Right lung (tissue), 10 donors: Measurements from ENCODE around the gene HSPA14. TPM values are rescaled to one million over a fixed set of nuclear protein-coding genes. Genes with fewer than 3 reads are reported as not detected.
"Not testable (repeated sequence)": the region's sequence is repeated elsewhere in the genome, so short reads cannot be mapped to it uniquely, and the experiment has no call there.

ENCODE experiments used
- DNase-seq, 2 donors: peaks; one replicate each; pipeline ENCODE4 v3.0.0-alpha.2; 2013
- long read RNA-seq, 8 donors: transcript quantifications; one replicate each; lab custom pipeline, GENCODE V29; 2026
- polyA plus RNA-seq, 5 donors: library from polyadenylated mRNA; unstranded; fragments of 120-200 nt; gene quantifications; one replicate each; pipeline versions ENCODE4 v1.2.1 to v1.2.3, GENCODE V29; 2013; ENCODE audit warnings: inconsistent platforms in 1 of 5, low replicate concordance in 1 of 5; ENCODE audit not compliant: insufficient read length in 5 of 5, insufficient read depth in 1 of 5

Gene HSPA14, protein sequence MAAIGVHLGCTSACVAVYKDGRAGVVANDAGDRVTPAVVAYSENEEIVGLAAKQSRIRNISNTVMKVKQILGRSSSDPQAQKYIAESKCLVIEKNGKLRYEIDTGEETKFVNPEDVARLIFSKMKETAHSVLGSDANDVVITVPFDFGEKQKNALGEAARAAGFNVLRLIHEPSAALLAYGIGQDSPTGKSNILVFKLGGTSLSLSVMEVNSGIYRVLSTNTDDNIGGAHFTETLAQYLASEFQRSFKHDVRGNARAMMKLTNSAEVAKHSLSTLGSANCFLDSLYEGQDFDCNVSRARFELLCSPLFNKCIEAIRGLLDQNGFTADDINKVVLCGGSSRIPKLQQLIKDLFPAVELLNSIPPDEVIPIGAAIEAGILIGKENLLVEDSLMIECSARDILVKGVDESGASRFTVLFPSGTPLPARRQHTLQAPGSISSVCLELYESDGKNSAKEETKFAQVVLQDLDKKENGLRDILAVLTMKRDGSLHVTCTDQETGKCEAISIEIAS
- polyA plus RNA-seq: 10 to 100 TPM; 15.7 to 24.5 (median 21.2) TPM
- long read RNA-seq, donor 1, partial matches to known transcripts: 7 of 12 reads
- long read RNA-seq, donor 1, other reads (novel, unspliced or antisense): 0 of 12 reads
- long read RNA-seq, donor 2, partial matches to known transcripts: 0 of 5 reads
- long read RNA-seq, donor 2, other reads (novel, unspliced or antisense): 0 of 5 reads
- long read RNA-seq, donor 3, partial matches to known transcripts: 10 of 12 reads
- long read RNA-seq, donor 3, other reads (novel, unspliced or antisense): 0 of 12 reads
- long read RNA-seq, donor 4, partial matches to known transcripts: 5 of 7 reads
- long read RNA-seq, donor 4, other reads (novel, unspliced or antisense): 0 of 7 reads
- long read RNA-seq, donor 5, transcript HSPA14-201 (14 exons, 1,904 nt): major isoform, 5 of 27 reads
- long read RNA-seq, donor 5, partial matches to known transcripts: 20 of 27 reads
- long read RNA-seq, donor 5, other reads (novel, unspliced or antisense): 0 of 27 reads
- long read RNA-seq, donor 6, partial matches to known transcripts: 0 of 4 reads
- long read RNA-seq, donor 6, other reads (novel, unspliced or antisense): 0 of 4 reads
- long read RNA-seq, donor 7, partial matches to known transcripts: 0 of 4 reads
- long read RNA-seq, donor 7, other reads (novel, unspliced or antisense): 0 of 4 reads
- long read RNA-seq, donor 8, partial matches to known transcripts: 0 of 2 reads
- long read RNA-seq, donor 8, other reads (novel, unspliced or antisense): 0 of 2 reads

DNA sequence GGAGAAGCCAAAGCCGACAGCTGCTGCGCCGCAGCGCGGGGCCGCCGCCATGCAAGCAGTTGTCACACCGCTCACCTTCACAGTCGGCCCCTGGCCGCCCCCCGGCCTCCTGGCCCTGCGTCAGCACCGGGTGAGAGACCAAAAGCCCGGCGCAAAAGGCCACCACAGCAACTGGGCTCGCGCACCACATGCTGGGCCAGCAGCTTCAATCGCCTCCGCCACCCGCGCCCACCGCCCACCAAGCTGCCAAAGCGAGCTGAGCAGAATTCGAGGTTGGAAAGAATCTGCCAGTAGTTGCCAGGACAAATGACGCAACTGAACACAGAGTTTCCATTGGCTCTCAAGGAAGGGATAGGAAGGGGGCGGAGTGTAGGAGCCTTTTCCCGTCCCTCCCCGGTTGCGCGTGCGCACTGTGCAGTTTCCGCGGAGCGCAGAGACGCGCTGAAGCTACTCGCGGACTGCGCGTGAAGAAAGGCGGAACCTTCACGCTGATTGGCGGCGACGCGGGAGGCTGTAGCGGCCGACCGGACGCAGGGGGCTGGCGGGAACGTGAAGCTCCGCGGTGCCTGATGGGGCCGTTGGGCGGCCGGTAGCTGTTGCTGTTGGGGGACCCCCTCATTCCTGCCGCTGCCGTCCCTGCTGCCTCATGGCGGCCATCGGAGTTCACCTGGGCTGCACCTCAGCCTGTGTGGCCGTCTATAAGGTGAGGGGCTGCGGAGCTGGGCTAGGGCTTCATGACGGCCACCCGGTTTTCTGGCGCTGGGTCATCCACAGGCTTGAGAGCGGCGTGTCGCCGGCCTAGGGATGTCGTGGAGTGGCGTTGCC, at the start of gene HSPA14, which contains the start of the genes CDNF and MSANTD7:
TSS of gene HSPA14 (plus strand) at position 550 of the 825 bp plus-strand sequence. CDS start at position 647, 97 bp downstream.
TSS of gene CDNF (minus strand) at position 281 of the 825 bp plus-strand sequence. CDS start at position 190, 91 bp downstream.
TSS of gene MSANTD7 (plus strand) at position 550 of the 825 bp plus-strand sequence. CDS start 3,979 bp downstream, outside the sequence.
- peak; percentile 100 for DNase-seq

DNA sequence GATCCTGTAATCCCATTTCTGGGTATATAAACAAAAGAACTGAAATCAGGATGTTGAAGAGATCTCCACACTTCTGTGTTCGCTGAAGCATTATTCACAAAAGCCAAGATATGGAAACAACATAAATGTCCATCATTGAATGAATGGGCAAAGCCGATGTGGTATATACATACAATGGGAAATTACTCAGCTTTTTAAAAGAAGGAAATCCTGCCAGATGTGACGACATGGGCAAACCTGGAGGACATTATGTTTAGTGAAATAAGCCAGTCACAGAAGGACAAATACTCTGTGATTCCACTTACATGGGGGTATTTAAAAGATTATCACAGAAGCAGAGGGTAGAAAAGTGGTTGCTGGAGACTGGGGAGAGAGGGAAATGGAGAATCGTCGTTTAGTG, 39.5 kb upstream of the HSPA14 start:
- no peak for DNase-seq

DNA sequence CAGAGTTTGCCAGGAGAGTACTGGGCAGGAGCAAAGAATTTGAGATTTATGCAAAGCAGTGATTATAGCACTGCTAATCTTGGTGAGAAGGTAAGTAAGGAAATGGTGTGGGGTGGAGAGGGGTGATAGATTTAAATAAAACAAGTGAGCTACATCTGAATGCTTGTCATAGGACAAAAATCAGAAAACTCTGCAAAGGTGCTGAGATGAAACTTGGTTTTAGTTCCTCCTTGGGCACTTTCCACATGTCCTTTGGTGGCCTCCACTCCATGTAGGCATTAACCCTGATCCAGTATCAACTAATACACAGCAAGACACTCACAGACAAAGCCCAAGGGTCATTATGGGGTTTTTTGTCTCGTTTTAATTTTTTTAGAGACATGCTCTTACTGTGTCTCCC, 37.7 kb upstream of the HSPA14 start:
- no peak for DNase-seq

DNA sequence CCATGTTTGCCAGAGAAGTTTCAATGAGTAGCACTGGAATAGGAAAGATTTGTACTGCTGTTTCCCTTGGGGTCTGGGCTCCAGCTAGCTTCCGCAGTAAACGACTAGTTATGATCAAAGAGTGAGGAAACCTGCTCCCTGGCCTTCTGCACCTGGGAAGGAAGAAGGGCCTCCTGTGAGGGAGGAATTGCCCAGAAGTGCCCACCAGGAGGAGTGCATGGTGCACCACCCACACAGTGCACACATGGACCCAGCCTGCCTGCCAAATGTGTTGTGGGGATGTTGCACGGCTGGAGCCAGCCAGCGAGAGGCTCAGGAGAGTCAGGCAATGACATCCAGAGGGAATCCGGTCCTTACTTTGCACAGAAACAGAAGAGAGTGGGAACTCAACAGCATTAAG, 36.4 kb upstream of the HSPA14 start:
- no peak for DNase-seq

DNA sequence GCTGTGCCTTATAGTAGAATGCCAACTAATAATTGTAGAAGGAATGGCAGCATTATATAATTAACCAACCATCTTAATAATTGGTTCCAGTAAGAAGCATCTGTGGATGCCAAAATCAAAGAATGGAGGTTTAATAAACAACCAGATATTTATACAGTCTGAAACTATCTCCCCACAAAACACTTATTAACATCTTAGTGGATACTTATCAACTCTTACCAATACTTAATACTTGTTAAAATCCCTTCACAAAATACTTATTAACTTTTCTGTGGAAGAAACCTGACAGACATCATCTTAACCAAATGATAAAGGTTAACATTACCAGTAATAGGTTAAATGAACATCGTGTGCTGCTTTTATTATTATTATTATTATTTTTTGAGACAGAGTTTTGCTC, 34.3 kb upstream of the HSPA14 start:
- no peak for DNase-seq

DNA sequence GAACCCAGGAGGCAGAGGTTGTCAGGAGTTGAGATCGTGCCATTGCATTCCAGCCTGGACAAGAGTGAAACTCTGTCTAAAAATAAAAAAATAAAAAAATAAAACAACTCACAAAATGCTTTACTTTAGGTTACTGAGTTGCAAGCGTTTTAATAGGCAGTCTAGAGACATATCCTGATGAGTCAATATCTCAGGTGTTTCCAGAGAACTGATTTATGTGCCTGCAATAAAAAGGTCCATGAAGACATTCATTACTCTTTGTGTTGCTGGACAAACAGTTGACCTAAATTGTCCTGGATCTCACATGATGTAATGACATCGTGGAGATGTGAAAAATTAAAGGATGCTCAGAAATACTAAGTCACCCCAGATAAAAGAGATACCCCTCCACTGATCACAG, 31.8 kb upstream of the HSPA14 start:
- DNase-seq: no peak

GRCh38 chr10:14810969-14811953, 26.8 kb upstream of the HSPA14 start:
- DNase-seq: no peak

GRCh38 chr10:14812271-14812670, 25.8 kb upstream of the HSPA14 start:
- DNase-seq: no peak

- no peak for DNase-seq
Observed at GRCh38 chr10:14815681-14816080, 22.4 kb upstream of the HSPA14 start.

DNA sequence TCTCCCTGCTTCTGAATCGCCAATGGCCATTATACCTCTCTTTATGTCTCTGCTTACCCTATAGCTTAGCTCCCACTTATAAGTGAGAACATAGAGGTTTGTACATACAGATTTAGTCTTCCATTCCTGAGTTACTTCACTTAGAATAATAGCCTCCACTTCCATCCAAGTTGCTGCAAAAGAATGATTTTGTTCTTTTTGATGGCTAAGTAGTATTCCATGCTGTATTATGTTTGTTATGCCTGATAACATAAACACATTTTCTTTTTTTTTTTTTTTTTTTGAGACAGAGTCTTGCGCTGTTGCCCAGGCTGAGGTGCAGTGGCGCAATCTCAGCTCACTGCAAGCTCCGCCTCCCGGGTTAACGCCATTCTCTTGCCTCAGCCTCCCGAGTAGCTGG, 21.4 kb upstream of the HSPA14 start:
- not testable (repeated sequence) for DNase-seq

DNA sequence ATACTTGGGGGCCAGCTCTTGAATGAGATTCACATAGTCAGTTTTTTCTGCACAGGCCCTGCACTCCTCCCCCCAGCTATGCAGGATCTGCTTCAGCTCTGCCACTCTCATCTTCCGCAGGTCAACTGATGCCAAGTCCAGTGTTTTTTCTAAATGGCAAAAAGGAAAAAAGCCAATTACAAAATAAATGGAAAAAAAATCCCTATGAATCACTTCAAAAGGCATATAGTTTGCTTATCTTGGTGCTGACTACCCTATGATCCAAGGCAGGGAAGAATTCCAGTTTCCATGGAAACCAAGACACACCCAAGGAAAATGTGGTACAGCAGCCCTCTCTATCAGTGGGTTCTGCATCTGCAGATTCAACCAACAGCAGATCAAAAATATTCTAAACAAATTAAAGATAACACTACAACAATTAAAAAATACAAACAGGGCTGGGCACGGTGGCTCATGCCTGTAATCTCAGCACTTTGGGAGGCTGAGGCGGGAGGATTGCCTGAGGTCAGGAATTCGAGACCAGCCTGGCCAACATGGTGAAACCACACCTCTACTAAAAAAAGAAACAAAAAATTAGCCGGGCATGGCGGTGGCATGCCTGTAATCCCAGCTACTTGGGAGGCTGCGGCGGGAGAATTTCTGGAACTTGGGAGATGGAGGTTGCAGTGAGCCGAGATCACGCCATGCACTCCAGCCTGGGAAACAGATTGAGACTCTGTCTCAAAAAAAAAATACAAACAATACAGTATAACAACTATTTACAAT, 17.9 kb upstream of the HSPA14 start:
- DNase-seq: no peak

GRCh38 chr10:14820775-14821154, 17.3 kb upstream of the HSPA14 start:
- no peak for DNase-seq

DNA sequence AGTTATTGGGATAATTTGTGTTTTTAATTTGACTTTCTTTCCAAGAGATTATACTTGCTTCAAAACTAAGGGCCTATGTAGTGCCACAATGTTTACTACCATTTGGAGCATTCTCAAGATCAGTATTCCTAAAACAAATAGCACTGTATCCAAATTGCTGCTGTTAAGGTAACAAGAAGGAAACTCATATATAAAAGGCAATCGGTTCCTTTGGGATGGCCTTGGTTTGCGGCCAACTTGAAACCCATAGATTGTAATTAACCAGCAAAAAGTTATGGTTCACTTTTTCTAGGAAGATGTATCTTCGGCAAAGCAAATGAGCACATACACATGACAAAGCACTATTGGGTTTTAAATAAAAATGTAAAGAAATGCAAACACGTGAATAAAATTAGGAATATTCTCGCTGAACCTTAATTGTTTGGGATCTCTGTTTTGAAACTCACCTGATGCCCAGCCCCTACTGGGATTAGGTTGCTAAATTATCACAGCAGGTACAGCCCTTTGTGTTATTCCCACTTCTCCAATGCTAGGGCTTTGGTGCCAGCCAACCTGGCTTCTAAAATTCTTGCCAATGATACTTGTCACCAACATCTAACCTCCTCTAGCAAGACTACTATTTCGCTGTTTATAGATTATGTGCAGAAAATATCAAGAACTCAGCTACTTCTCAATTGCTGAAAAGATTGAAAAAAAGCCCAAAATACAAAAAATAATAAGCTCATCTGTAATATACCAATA, 16.3 kb upstream of the HSPA14 start:
- no peak for DNase-seq

- no peak for DNase-seq
Observed at GRCh38 chr10:14822879-14823755, 15.0 kb upstream of the HSPA14 start.

DNA sequence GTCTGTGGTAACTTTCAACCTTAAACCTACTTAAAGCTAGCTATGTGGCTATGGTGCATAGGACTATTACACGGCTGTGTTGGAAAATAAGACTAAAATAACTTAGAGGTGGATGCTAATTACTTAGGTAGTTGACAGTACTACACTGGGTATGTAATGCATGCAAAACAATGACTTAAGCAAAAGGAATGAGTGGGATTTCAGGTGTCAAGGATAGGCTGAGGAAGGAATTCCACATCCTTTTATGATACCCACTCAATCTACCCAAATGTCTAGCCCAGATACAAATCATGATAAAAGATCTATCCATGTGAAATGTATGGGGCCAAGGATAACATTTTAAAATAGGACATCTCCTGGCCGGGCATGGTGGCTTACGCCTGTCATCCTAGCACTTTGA, 14.1 kb upstream of the HSPA14 start:
- DNase-seq: no peak

DNA sequence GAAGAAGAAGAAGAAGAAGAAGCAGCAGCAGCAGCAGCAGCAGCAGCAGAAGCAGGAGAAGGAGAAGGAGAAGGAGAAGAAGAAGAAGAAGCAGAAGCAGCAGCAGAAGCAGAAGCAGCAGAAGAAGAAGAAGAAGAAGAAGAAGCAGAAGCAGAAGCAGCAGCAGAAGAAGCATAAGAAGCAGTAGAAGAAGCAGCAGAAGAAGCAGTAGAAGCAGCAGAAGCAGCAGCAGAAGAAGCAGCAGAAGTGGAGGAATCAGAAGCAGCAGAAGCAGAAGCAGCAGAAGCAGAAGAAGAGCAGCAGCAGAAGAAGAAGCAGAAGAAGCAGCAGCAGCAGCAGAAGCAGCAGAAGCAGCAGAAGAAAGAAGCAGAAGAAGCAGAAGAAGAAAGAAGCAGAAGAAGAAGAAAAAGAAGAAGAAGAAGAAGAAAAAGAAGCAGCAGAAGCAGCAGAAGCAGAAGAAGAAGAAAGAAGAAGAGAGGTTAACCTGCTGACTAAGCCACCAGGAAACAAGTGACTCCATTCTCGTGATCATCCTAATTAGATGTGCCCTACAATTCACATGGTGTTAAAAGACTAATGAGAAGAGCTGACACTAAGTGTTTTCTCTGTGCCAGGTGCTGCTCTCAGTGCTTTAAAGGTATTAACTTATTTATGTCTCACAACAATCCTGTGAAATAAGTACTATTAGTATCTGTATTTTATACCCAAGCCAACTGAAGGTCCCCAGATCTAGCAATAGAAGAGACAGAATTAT, 11.9 kb upstream of the HSPA14 start:
- no peak for DNase-seq
